HepG2 (cell line): ENCODE measurements around the gene MBTD1. TPM values are rescaled to one million over a fixed set of nuclear protein-coding genes. Genes with fewer than 3 reads are reported as not detected.
A peak's percentile ranks its signal among the peaks of the same experiment; 100 is the strongest.

ENCODE experiments used
- BORCS8-MEF2B ChIP-seq: sonication (generic); formaldehyde crosslinking; IDR thresholded peaks from 2 replicates; pipeline ENCODE4 v1.8.0; 2022; ENCODE audit warnings: mild to moderate bottlenecking, missing genetic modification reagents
- CEBPB ChIP-seq: IDR thresholded peaks from 2 replicates; pipeline ENCODE4 v1.6.1; 2011; ENCODE audit warnings: low read depth, low read length, improper control_type of control experiment, borderline replicate concordance
- CTCF ChIP-seq: sonication (generic); formaldehyde crosslinking; IDR thresholded peaks from 2 replicates; pipeline ENCODE4 v1.5.0; 2020; ENCODE audit warnings: mild to moderate bottlenecking, missing genetic modification reagents, moderate library complexity
- FOXO1 ChIP-seq: sonication (generic); formaldehyde crosslinking; IDR thresholded peaks from 2 replicates; pipeline ENCODE4 v1.4.0; 2020; ENCODE audit warnings: missing genetic modification reagents
- FOXP4 ChIP-seq: sonication (generic); formaldehyde crosslinking; IDR thresholded peaks from 2 replicates; pipeline ENCODE4 v1.4.0; 2020; ENCODE audit warnings: missing genetic modification reagents
- GATAD2A ChIP-seq: IDR thresholded peaks from 2 replicates; pipeline ENCODE4 v1.6.1; 2016
- GMEB2 ChIP-seq: IDR thresholded peaks from 2 replicates; pipeline ENCODE4 v1.6.1; 2016; ENCODE audit warnings: missing biosample characterization, missing genetic modification reagents, low read depth
- HHEX ChIP-seq: IDR thresholded peaks from 2 replicates; pipeline ENCODE4 v1.6.1; 2016; ENCODE audit warnings: control low read depth
- MAF1 ChIP-seq: sonication (generic); formaldehyde crosslinking; IDR thresholded peaks from 2 replicates; pipeline ENCODE4 v1.5.0; 2020; ENCODE audit warnings: missing genetic modification reagents, borderline replicate concordance
- MNT ChIP-seq: fragments of 450-650 bp; IDR thresholded peaks from 2 replicates; pipeline ENCODE4 v1.6.1; 2016
- MYPOP ChIP-seq: sonication (generic); formaldehyde crosslinking; IDR thresholded peaks from 2 replicates; pipeline ENCODE4 v1.8.1; 2023; ENCODE audit warnings: mild to moderate bottlenecking, moderate library complexity, missing genetic modification reagents
- NCOR1 ChIP-seq: fragments of 200-600 bp; sonication (generic); IDR thresholded peaks from 2 replicates; pipeline ENCODE4 v1.7.0; 2017; ENCODE audit warnings: antibody characterized with exemption, low read length, borderline replicate concordance
- ZKSCAN5 ChIP-seq: sonication (generic); formaldehyde crosslinking; IDR thresholded peaks from 2 replicates; pipeline ENCODE4 v1.5.1; 2020; ENCODE audit warnings: mild to moderate bottlenecking, missing genetic modification reagents
- ZNF251 ChIP-seq: sonication (generic); formaldehyde crosslinking; IDR thresholded peaks from 2 replicates; pipeline ENCODE4 v1.9.0; 2021; ENCODE audit warnings: mild to moderate bottlenecking, missing genetic modification reagents
- ZNF280B ChIP-seq: sonication (generic); formaldehyde crosslinking; IDR thresholded peaks from 2 replicates; pipeline ENCODE4 v1.5.0; 2020; ENCODE audit warnings: missing genetic modification reagents, mild to moderate bottlenecking, borderline replicate concordance
- ZNF556 ChIP-seq: sonication (generic); formaldehyde crosslinking; IDR thresholded peaks from 2 replicates; pipeline ENCODE4 v1.4.0; 2020; ENCODE audit warnings: mild to moderate bottlenecking, missing genetic modification reagents, borderline replicate concordance
- ZNF672 ChIP-seq: sonication (generic); formaldehyde crosslinking; IDR thresholded peaks from 2 replicates; pipeline ENCODE4 v1.8.1; 2022; ENCODE audit warnings: missing genetic modification reagents
- ZNF770 ChIP-seq: sonication (generic); formaldehyde crosslinking; IDR thresholded peaks from 2 replicates; pipeline ENCODE4 v1.5.0; 2020; ENCODE audit warnings: mild to moderate bottlenecking, missing genetic modification reagents
- polyA plus RNA-seq, 8 experiments: library from polyadenylated mRNA; depleted of rRNA in 3 of 8; stranded (reverse) in 7 of 8; unstranded in 1 of 8; fragments of >200 nt; fragmentation: Illumina TruSeq in 4 of 8; extraction: Trizol in 4 of 8; gene quantifications; 2 replicates each; pipeline versions ENCODE4 v1.2.1 to v1.2.3, GENCODE V29; 2011 to 2016; ENCODE audit warnings: low read depth in 4 of 8, missing spikeins in 1 of 8, mixed read lengths in 1 of 8; ENCODE audit not compliant: insufficient read depth in 1 of 8
- total RNA-seq, 5 experiments: library from RNA; depleted of rRNA; stranded (reverse); fragments of >200 nt; fragmentation: Illumina TruSeq; extraction: Trizol; gene quantifications; 2 replicates each; pipeline ENCODE4 v1.2.3, GENCODE V29; 2016; ENCODE audit warnings: low read depth in 1 of 5

Gene MBTD1
- total and polyA plus RNA-seq, 2 of the 13 experiments (the other 11 are each of a cell fraction or from before 2014, with no cell fraction given) = 20.9 TPM

- TF ChIP-seq ZNF251 = no peak
- TF ChIP-seq NCOR1 = peak; percentile 16; the same call in 1 of the 2 replicates
- TF ChIP-seq MYPOP (CRISPR knock-in tag) = no peak; the same call in 1 of the 2 replicates
- TF ChIP-seq FOXP4 (CRISPR knock-in tag) = no peak; the same call in 1 of the 2 replicates
- TF ChIP-seq MAF1 (CRISPR knock-in tag) = no peak; the same call in 1 of the 2 replicates
- no peak for TF ChIP-seq ZNF556 (CRISPR knock-in tag)
- TF ChIP-seq GATAD2A (CRISPR knock-in tag) = no peak
- TF ChIP-seq MNT = 0 out of 2 replicates have a peak, but pooled peaks have one; percentile 35
- TF ChIP-seq HHEX = no peak
- no peak; the same call in 1 of the 2 replicates for TF ChIP-seq CEBPB
- peak; percentile 73; the same call in 1 of the 2 replicates for TF ChIP-seq ZNF280B
- TF ChIP-seq GMEB2 (CRISPR knock-in tag) = no peak
- TF ChIP-seq ZKSCAN5 (CRISPR knock-in tag) = peak; percentile 70; the same call in 1 of the 2 replicates
- TF ChIP-seq FOXO1 (CRISPR knock-in tag) = peak; percentile 57; the same call in 1 of the 2 replicates
- TF ChIP-seq CTCF (CRISPR knock-in tag) = no peak
- TF ChIP-seq BORCS8-MEF2B (CRISPR knock-in tag) = no peak
- TF ChIP-seq ZNF770 (CRISPR knock-in tag) = no peak; the same call in 1 of the 2 replicates
- TF ChIP-seq ZNF672 (CRISPR knock-in tag) = no peak
Measured at GRCh38 chr17:51165680-51166197, 94.1 kb downstream of the MBTD1 start (continued).
